SK-N-SH (cell line): ENCODE measurements around the gene KIF12.

Experiments
- CTCF ChIP-seq: fragments of 200-600 bp; sonication (generic); IDR thresholded peaks from 2 replicates; pipeline ENCODE4 v1.6.1; 2017; ENCODE audit warnings: antibody characterized with exemption, mild to moderate bottlenecking, moderate library complexity
- USF1 ChIP-seq: IDR thresholded peaks from 2 replicates; pipeline ENCODE4 v1.4.0; 2012; ENCODE audit warnings: low read depth, borderline replicate concordance

GRCh38 chr9:114130141-114130540 lies 31.0 kb upstream of the KIF12 start:
- TF ChIP-seq USF1 (no peak), CTCF (no peak)
